ENCODE results near the gene SH2D3A.

The SH2D3A gene

GRCh38 chr19:6736169-6736916 lies 30.9 kb downstream of the SH2D3A start:
- peak; percentile 8 for DNase-seq

GRCh38 chr19:6735181-6735911 lies 31.9 kb downstream of the SH2D3A start:
- DNase-seq = no peak

DNA sequence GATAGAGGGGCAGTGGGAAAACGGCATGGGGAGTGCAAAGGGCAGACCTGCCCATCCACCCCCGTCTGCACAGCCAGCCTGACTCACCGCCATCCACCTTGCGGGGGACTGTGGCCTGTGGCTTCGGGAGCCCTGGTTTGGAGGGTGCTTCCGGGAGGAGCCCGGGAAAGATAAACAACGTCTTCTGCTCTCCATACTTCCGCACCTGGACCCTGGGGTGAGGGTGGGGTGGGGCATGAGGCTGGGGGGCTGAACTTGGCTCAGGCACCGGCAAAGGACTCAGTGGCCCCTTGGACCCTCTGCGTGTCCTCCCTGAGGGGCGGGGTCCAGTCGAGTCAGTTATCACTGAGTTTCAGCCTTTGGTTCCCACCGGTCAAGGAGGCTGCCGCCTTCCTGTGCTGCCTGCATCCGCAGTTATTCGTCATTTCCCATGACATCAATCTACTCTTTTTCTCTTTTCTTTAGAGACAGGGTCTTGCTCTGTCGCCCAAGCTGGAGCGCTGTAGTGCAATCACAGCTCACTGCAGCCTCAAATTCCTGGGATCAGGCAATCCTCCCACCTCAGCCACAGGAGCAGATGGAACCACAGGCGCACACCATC lies 33.0 kb downstream of the SH2D3A start:
- DNase-seq = no peak

DNA sequence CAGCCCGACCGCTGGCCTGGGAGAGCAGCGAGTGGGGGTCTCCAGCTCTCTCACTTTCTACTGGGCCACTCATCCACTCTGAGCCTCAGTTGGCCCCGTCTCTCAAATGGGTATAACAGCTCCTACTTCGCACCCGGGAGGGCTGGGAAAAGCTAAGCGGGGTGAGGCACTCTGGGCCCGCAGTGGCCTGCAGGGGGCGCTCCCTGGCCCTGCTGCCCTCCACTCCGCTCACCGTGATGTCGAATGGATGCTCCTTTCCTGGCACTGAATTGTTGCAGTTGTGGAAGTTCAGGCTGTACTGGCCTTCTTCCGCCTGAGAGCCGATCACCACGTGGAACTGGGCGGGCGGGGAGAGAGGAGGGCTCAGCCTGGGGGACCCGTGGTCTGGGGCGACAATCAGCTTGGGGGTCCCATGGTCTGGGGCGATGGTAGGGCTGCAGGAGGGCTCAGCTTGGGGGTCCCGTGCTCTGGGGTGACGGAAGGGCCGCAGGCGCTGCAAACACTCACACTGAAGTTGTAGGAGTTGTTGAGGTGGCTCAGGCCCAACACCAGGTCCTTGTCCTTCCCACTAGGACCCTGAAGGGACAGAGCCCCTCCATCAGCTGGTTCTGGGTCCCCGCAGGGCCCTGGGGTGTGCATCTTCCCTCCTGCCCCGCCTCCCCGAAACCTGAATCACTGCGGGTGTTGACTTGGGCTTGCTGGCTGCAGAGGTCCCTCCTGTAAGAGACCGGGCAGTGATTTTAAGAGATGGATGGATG lies 33.7 kb downstream of the SH2D3A start:
- no peak for DNase-seq

GRCh38 chr19:6732803-6733337 lies 34.4 kb downstream of the SH2D3A start:
- no peak for DNase-seq

GRCh38 chr19:6731822-6732221 lies 35.4 kb downstream of the SH2D3A start:
- no peak for DNase-seq

- no peak for DNase-seq
Observed at GRCh38 chr19:6730941-6731670, 36.1 kb downstream of the SH2D3A start.

DNA sequence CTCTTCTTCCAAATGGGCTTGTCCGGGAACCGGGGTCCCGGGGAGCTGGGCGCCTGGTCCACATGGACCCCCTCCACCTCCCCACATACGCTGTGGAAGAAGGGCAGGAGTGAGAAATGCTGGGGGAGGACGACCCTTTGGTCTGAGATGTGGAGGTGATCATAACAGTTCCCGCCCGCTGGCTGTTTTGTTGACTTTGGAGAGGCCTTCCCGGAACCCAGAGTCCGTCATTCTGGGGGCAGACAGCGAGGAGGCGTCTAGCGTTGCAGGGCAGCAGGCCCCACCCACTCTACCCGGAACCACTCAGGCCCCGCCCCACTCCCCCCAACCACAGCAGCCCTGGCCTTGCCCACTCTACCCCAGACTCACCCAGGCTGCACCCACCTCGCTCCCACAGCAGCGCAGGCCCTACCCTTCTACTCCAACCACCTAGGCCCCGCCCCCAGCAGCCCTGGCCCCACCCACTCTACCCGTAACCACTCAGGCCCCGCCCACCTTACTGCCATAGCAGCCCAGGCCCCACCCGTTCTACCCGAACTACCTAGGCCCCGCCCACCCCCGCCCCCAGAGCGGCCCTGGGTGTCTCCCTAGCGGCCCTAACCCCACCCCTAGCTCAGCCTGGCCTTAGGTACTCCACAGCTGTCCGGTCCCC lies 37.0 kb downstream of the SH2D3A start:
- no peak for DNase-seq

GRCh38 chr19:6729573-6730152 lies 37.6 kb downstream of the SH2D3A start:
- DNase-seq = no peak

DNA sequence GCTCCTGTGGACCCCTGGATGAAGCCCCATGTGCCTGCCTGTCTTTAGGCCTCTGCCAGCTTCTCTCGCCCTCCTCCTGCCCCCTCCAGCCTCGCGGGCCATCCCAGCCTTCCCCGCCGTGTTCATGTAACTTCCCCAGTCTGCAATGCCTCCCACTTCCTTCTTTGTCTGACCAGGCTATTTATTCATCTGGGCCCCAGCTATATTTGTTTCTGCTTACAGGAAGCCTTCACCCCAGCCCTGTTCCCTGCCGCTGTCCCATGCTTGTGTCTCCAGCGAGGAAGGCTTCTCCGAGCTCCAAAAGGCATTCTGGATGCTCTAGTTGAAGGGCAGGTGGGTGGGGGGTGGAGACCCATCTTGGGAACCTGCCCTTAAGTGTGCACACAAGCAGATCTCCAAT lies 38.9 kb downstream of the SH2D3A start:
- DNase-seq = no peak

DNA sequence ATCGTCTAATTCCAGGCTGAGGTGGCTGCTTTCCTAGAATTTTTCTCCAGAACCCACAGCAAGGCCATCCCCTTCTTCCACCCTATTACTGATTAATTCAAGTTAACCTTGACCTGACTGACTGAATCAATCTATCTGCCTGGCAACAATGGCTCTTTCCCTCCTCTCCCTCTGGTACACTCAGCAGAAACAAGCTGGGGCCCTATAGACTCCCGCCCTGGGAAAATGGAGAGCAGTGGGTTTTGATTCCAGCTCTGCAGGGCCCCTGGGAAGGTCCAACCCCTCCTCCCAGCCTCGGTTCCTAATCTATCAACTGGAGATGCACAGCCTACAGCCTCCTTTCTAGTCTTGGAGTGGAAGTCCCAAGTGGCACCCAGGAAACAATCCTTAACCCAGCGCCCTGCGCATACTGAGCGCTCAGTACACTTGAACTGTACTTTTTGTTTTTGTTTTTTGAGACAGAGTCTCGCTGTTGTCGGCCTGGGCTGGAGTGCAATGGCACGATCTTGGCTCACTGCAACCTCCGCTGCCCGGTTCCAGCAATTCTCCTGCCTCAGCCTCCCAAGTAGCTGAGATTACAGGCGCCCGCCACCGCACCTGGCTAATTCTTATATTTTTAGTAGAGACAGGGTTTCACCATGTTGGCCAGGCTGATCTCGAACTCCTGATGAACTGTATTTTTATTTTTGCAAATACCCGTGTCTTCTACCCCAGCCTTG lies 41.6 kb downstream of the SH2D3A start:
- no peak for DNase-seq

DNA sequence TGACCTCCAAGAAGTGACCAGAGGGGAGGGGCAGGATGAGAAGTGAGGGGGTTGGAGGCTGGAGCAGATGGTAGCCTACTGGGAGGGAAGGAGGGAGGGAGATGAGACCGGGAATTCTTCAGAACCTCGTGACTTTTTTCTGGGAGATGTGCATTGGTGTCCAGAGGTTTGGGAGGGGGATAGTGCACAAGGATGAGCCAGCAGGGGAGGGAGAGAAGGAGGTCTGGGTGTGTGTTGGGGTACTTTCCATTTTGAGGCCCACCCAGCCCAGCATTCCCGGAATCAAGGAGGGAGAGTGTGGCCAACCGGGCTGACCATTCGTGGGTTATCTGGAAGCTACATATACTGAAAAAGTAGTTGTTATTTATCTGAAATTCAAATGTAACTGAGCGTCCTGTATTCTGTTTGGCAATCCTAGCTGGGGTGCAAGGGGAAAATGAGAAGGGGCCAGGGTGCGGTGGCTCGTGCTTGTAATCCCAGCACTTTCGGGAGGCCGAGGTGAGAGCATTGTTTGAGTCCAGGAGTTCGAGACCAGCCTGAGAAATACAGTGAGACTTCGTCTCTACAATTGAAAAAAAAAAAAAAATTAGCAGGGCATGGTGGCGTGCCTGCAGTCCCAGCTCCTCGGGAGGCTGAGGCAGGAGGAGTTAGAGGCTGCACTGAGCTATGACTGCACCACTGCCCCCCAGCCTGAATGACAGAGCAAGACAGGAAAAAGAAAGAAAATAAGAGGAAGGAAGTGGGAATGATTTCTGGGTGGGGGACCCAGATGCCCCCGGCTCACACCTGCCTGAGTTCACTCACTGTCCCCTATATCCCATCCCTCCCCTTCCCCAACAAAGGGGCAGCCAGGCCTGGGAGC lies 42.4 kb downstream of the SH2D3A start:
- no peak for DNase-seq

DNA sequence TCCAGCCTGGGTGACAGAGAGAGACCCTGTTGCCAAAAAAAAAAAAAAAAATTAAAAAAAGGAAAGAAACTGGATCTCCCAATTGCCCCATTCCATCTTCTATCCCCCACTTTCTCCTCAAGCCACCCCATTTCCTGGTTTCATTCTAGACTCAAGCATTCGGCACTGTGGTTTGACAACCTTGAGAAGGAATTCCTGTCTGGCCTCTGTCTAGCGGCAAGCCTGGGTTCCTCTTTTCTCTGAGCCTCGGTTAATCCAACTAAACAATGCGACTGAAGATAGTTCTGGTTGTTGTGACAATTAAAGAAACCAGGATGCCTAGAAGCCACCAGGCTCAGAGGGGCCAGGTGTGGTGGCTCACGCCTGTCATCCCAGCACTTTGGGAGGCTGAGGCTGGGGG lies 43.5 kb downstream of the SH2D3A start:
- no peak for DNase-seq

- DNase-seq = no peak
Observed at GRCh38 chr19:6723108-6723618, 44.1 kb downstream of the SH2D3A start.

DNA sequence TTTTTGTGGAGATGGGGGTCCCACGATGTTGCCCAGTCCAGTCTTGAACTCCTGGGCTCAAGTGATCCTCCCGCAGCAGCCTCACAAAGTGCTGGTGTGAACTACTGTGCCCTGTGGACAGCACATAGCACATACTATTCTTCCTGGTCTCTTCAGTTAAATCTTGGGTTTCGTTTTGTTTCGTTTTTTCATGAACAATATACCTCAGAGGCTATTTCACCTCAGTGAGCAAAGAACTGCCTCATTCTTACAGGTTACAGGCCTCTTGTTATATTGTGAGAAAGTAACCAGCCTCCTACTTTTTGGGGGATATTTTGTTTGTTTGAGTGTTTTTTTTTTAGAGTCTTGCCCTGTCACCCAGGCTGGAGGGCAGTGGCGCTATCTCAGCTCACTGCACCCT lies 45.5 kb downstream of the SH2D3A start:
- DNase-seq = no peak

DNA sequence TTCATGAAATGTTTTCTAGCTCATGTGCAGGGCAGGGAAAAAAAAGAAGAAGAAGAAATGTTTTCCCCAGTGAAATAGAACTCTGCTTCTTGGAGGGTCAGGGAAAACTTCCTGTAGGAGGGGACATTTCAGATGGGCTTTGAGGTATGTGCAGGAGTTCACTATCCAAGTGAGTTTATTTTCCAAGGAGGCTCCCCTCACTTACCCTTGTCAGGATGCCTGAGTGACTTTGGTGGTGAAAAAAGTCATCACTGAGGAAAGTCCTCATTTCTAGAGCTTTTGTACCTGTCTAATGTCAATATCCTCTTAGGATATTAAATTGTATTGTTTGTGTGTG lies 46.1 kb downstream of the SH2D3A start:
- no peak for DNase-seq

DNA sequence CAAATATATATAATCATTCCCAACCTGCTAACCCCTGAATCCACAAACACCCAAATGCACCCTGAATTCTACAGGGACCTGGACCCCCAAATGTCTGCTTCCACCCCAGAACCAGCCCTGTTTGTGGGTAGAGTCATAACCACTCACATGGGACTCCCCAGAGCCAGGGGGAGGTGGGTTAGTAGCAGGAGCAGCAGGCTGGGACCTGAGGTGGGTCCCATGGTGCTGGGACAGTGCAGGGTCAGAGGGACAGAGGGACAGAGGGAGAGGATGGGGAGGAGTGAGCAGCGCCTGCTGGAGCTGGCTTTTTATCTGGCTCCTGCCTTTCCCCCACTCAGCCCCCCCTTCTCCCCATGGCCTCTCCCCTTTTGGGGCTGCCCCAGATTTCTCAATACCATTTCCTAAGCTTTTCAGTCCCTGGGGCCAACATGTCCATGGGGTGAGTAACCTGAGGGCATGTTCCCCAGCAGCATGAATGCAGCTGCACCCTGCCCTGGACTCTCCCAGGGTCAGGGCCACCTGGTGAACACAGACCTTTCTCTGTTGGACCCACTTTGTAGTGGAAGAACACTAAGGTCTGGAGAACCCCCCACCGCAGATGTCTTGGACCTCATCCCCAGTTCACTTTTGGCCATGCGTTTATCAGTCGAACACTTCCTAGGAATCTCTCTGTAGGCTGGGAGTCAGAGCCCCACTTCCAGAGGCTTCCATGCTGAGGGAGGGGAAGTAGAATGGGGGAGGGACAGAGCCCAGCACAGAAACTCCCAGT lies 46.7 kb downstream of the SH2D3A start, which contains the start of gene C3:
Gene C3, minus strand, starts transcription at position 282 of the 769 bp plus-strand sequence. Its CDS starts 61 bp downstream, at position 221.
- DNase-seq = no peak

DNA sequence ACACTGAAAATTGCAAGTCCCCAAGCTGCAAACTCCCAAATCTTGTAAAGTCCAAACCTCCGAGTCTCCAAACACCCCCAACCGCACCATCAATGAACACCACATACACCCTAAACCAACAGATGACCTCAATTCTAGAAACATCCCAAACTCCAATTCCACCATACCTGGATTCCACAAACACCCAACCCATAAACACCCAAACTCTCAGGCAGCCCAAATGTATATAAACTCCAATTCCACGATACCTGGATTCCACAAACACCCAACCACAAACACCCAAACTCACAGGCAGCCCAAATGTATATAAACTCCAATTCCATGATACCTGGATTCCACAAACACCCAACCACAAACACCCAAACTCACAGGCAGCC lies 47.3 kb downstream of the SH2D3A start:
- DNase-seq = no peak

GRCh38 chr19:6719540-6719861 lies 47.7 kb downstream of the SH2D3A start:
- DNase-seq = no peak
